ENCODE results near the gene ZBTB16. TPM values are rescaled to one million over a fixed set of nuclear protein-coding genes. Genes with fewer than 3 reads are reported as not detected.

Gene ZBTB16
- total and polyA plus RNA-seq, 2 of the 4 experiments (the other 2 are of a cell fraction), result not detected

DNA sequence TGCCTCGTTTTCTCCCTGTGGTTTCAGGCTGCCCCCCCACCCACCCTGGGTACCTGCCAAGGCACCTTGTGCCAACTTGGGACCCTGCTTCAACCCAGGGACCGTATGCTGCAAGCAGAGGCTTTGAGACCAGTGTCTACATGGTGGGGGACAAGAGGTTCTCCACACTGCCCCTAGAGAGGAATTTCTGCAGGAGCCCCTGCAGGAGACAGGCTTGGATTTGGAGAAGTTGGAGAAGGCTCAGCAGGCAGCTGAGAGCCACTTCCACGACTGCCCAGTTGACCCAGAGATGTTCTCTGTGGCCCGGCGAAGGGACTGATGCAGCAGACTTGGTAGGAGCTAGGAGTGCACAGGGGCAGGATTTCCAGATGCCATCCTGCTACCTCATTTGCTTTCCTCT is 216.6 kb downstream of the ZBTB16 start:
- WGBS, 2 experiments (ENCODE audit: extremely low coverage in 2 of 2, insufficient read length in 1 of 2), result 50% methylated on average over 1 of the region's 5 CpGs; no CpG with 5 or more reads in 1 of the 2 experiments
- no peak overlapping the region for H3K4ac ChIP-seq (ENCODE audit: low read depth, low read length)
- no peaks in the 10 kb centered on the region for H4K20me1 ChIP-seq (ENCODE audit: insufficient read depth, low read length)
- intact Hi-C loops (cut with micrococcal nuclease) (no loop called here), in situ Hi-C loops (cut with MboI; ENCODE audit: low sequenced_read_pairs) (no loop called here), dilution Hi-C loops (cut with HindIII; ENCODE audit: low sequenced_read_pairs, unreplicated experiment) (no loop called here)
- H3K79me1 ChIP-seq (ENCODE audit: low read depth in 1 of 2, low read length in 2 of 2), result no peaks in the 10 kb centered on the region
- no peak overlapping the region for H2AK5ac ChIP-seq (ENCODE audit: low read depth, low read length)
- peaks cover 3% of the 10 kb centered on the region; the same call in 1 of the 2 replicates for H3K9me1 ChIP-seq (ENCODE audit: insufficient read depth, low read length)
- H3K9ac ChIP-seq (ENCODE audit: low read depth, low read length), result no peak overlapping the region
- H3K18ac ChIP-seq (ENCODE audit: low read depth, low read length), result no peak overlapping the region
- BruUV-seq (replicated peaks), result no TSS peak
- no peak for TF ChIP-seq RAD21 (IDR thresholded peaks at IDR 0.05; ENCODE audit: low read length)
- TF ChIP-seq, protein P1, sequence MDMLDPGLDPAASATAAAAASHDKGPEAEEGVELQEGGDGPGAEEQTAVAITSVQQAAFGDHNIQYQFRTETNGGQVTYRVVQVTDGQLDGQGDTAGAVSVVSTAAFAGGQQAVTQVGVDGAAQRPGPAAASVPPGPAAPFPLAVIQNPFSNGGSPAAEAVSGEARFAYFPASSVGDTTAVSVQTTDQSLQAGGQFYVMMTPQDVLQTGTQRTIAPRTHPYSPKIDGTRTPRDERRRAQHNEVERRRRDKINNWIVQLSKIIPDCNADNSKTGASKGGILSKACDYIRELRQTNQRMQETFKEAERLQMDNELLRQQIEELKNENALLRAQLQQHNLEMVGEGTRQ (IDR thresholded peaks at IDR 0.05; ENCODE audit: low read depth, low read length), result no peak
- TF ChIP-seq NFE2L2 (IDR thresholded peaks at IDR 0.05; ENCODE audit: low read depth, low read length), result no peak
- no peak for TF ChIP-seq MAFK (IDR thresholded peaks at IDR 0.05; ENCODE audit: low read depth, low read length)
- no peak for TF ChIP-seq MAZ (IDR thresholded peaks at IDR 0.05; ENCODE audit: borderline replicate concordance, low read depth, low read length)
- TF ChIP-seq MXI1 (IDR thresholded peaks at IDR 0.05; ENCODE audit: borderline replicate concordance, low read depth, low read length), result no peak
- TF ChIP-seq FOS (IDR thresholded peaks at IDR 0.05; ENCODE audit: low read depth, low read length), result no peak
- TF ChIP-seq BHLHE40 (IDR thresholded peaks at IDR 0.05; ENCODE audit: low read depth, low read length), result no peak
- TF ChIP-seq CEBPB (IDR thresholded peaks at IDR 0.05; ENCODE audit: low read depth, low read length), result no peak
- H3K23ac ChIP-seq (ENCODE audit: low read depth, low read length), result no peak overlapping the region
- H3K36me3 ChIP-seq (ENCODE audit: control insufficient read depth, insufficient read depth, low read length), result no peaks in the 10 kb centered on the region
- DNase-seq (no peak), ATAC-seq (ENCODE audit: low read depth) (no peak)
- H3K4me2 ChIP-seq (ENCODE audit: low read depth, low read length), result no peak overlapping the region
- CTCF ChIA-PET, result no interaction called here
- no peak overlapping the region for H2BK20ac ChIP-seq (ENCODE audit: low read depth, low read length)
- H4K91ac ChIP-seq (ENCODE audit: insufficient read depth, low read depth, low read length), result no peak overlapping the region
- H2BK5ac ChIP-seq (ENCODE audit: low read depth, low read length, poor library complexity, severe bottlenecking), result no peak overlapping the region
- H3K56ac ChIP-seq (ENCODE audit: extremely low read depth, insufficient read depth, low read length), result no peak overlapping the region
- H2AK9ac ChIP-seq (replicated peaks; ENCODE audit: low read depth, low read length, poor library complexity), result no peak overlapping the region
- peaks cover 2% of the 10 kb centered on the region; the same call in 1 of the 2 replicates for H3K9me3 ChIP-seq (ENCODE audit: control insufficient read depth, insufficient read depth, low read length)
- H3K4me3 ChIP-seq (ENCODE audit: insufficient read depth, low read depth, low read length), result no peak overlapping the region
- POLR2A ChIA-PET (ENCODE audit: unreplicated experiment), result no interaction called here
- no peak overlapping the region for H4K8ac ChIP-seq (ENCODE audit: low read depth in 2 of 2, low read length in 2 of 2)
- no peak overlapping the region for H2AFZ ChIP-seq (replicated peaks; ENCODE audit: low read length, poor library complexity)
- no peak overlapping the region for H4K5ac ChIP-seq (ENCODE audit: low read depth, low read length)
- no peak overlapping the region for H2BK15ac ChIP-seq (ENCODE audit: low read depth, low read length)
- no peak overlapping the region for H3K27ac ChIP-seq (ENCODE audit: insufficient read depth, low read length)
- H3K14ac ChIP-seq (replicated peaks; ENCODE audit: low read depth, low read length), result no peak overlapping the region
- no peak overlapping the region for H2BK120ac ChIP-seq (ENCODE audit: low read depth, low read length)
- H3K4me1 ChIP-seq (ENCODE audit: control insufficient read depth, insufficient read depth, low read length), result peaks cover 5% of the 10 kb centered on the region
- peaks cover 25% of the 10 kb centered on the region for H3K27me3 ChIP-seq (ENCODE audit: control insufficient read depth, insufficient read depth, low read length)

Measured in IMR-90 (cell line).